ENCODE results near the gene ERP44.
A peak's percentile ranks its signal among the peaks of the same experiment; 100 is the strongest.
"Not testable (repeated sequence)": the region's sequence is repeated elsewhere in the genome, so short reads cannot be mapped to it uniquely, and the experiment has no call there.

ERP44 gene

DNA sequence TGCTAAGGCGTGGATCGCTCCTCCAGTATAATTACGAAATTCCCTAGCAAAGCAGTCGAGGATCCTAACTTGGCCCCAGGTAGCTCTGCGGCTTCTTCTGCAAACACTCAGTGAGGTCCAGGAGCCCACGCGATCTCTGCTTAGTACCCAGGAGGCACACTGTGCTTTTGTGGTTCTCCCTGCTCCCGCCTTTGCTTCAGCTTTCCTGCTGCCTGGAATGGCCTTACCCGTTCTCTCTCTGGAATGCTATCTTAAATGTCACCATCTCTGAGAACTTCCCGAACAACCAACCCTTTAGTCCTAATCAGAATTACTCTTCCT is 882 bp upstream of the ERP44 start:
- peak; percentile 11 for DNase-seq

DNA sequence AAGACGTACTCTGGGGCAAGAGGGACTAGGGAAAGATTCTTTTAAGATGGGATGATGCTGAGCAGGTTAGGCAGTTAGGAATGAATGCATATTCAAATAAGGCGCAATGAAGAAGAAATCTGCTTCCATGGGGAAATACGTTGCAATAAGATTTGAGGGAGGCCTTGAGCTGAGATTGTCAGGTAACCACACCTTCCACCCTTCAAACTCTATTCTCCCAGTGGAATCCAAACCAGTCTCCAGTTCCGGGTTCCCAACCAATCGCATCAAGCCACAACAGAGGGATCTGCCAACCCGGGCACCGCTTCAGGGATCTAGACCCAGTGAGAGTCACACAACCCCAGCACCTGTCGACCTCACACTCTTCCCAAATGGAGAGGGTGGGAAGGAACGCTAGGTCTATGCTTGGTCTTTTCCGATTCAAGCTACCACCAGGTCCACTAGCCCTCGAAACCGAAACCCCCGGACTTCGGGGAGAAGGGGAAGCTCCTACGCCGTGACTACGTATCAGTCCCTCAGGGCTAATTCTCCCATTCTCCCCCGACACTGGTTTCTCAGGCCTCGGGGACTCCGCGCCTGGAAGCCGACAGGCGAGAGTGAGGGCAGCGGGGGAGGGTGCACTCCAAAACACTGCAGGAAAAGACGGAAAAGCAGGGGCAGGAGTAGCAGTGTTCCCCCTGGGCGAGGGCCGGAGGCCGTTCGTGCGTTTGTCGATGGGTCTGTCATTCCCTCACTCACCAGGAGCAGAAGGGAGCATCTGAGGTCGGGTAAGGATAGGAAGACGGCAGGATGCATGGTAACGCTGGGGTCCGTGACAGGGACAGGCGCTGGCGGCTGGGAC is 534 bp downstream of the ERP44 start:
- peak; percentile 5 for DNase-seq

DNA sequence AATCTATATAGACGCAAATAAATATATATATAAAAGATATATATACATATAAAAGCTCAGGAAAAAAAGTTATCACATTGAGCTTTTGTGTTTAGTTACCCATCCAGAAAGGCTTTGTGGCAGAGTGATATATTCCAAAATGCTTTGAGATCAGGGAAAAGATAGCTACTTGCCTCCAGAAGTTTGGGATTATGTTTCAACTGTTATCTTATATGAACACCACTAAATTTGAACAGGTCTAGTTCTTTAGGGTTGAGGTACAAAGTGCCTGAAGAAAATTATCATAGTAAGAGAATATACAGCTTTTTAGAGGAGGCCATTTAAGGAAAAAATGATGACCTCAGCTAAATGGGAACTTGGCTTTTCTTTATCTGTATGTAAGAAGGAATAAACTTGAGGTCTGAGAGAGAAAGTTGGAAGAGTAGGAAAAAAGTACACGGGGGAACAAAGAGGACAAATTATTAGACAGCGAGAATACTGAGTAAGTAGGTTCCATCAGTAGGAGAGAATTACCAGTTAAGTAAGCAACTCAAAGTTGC is 2.4 kb downstream of the ERP44 start:
- DNase-seq: no peak

DNA sequence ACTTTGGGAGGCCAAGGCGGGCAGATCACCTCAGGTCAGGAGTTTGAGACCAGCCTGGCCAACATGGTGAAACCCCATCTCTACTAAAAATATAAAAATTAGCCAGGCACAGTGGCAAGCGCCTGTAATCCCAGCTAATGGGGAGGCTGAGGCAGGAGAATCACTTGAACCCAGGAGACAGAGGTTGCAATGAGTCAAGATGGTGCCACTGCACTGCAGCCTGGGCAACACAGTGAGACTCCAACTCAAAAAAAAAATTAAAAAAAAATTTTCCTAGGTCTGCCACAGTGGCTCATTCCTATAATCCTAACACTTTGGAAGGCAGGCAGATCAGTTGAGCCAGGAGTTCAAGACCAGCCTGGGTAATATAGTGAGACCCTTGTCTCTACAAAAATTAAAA is 4.4 kb downstream of the ERP44 start:
- not testable (repeated sequence) for DNase-seq

DNA sequence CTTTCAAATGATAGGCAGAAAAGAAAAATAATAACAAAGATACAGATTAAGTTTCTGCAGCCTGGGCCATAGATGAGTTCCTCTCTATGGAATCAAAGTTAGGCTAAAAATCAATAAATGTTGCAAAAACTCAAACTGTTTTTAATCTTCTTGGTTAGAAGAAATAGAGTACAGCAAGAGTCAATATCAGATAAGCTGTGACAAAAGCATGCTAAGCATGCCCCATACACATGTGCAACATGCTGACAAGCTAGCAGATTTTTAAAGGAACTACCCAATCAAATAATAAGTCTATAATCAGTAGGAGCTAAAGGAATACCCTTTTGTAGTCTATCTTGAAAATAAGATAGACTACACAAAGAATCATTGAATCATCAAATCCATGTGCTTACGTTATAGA is 6.7 kb downstream of the ERP44 start:
- DNase-seq: no peak

DNA sequence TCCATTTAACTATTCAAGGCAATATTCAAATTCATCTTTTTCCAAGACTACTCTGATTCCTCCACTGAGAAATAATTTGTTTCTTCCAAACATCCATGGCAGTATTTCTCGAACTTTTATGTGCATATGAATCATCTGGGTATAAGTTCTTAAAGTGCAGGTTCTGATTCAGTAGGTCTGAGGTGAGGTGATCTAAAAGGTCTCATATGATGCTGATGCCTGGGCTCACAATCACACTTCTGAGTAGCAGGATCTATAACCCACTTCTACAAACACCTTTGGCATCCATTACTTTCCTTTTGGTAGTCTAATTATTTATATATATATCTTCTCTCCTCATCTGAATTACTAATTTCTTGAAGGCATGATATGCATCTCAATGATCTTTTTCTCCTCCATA is 7.2 kb downstream of the ERP44 start:
- no peak for DNase-seq

DNA sequence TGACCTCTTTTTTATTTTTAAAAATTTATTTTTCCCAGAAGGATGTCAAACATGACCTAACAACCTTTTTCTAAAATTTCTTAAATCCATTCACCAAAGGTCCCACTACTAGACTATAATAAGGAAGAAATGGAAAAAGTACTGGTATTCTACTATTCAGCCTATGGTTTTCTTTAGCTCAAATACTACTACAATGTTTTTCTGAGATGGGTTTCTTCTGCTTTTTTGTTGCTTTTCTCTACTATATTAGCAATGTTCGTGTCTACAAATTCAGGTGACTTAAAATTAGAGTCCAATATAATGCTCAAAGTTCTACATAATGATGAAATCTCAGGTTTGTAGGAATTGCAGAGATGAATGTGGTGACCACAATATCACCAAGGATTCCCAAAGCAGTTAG is 7.9 kb downstream of the ERP44 start:
- no peak for DNase-seq

DNA sequence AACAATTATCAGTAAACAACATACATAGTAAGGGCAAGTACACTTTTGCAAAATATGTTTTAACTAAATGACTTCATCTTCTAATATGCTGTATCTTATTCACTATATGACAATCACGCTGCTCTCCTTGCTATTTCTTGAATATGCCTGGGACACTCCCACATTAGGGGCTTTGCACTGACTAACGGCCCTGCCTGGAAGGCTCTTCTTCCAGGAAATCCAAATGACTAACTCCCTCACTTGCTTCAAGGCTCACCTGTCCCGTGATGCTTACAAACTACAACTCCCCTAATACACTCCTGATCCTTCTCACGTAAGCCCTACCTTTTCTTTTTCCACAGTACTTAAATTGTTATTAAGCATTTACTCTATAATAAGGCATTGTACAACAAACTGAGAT is 10.6 kb downstream of the ERP44 start:
- no peak for DNase-seq

DNA sequence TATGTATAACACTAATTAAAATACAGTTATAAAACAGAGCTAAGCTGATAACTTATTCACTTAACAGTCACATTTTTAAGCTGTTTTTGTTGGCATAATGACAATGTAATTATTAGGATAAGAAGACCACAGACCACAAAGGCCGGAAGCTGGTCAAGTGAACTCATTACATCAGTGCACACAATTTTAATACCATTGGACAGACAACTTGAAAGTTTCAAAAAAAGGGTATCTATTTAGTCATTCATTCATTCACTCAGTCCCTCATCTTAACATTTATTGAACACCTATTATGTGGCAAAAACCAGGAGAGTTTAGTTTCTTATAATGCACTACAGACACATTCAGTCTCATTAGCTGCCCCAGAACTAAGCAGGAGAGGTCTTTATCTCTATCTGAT is 11.6 kb downstream of the ERP44 start:
- no peak for DNase-seq

DNA sequence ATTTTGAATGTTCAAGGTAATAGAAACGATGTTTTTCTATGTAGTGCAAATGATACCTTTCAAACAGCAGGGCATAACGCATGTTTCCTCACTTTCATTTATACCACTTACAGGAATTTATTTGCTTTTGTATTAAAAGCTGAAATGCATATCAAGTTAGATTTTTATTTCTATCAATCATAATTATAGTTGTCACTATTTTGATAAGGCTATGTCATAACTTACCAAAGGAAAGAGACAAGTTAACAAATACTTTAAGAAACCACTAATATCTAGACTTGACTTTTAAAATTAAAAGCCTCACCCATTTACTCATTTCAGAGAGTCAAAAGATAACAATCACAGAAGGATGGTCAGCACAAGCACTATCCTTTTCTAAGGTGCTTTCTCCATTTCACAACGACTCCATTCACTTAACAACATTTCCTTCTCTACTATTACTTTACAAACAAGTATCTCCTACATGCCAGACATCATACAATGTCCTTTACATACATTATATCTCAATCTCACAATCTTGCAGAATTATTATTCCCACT is 12.6 kb downstream of the ERP44 start:
- DNase-seq: no peak

DNA sequence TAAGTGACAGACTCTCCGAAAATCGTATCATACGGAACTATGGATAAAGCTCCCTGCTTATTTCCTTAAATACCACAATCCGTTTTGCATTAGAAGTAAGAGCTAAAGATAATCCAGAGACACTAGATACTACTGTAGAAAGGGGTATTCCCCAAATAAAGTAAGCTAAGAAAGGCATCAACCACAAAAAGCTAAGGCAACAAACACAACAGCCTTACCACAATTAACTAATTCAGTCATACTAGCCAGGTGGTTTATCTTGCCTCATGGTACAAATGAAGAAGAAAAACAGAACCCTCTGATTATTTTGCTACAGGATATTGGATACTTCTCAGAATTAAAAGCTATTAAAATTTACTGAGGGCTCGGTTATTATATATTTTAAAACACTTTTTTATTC is 14.1 kb downstream of the ERP44 start:
- DNase-seq: no peak

DNA sequence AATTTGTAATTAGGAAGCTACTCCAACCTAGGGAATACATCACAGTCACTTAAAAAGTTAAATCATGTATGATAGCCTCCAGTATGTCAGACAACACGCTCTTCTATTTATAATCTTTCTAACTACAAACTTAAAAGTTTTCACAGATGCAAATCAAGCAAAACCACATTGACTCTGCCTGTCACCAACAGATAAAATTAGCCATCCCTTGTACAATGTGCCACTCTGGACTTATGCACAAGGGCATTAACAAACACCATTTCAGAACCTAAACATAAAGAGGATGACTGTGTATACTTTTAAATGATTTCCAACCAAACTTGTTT is 14.7 kb downstream of the ERP44 start:
- no peak for DNase-seq

DNA sequence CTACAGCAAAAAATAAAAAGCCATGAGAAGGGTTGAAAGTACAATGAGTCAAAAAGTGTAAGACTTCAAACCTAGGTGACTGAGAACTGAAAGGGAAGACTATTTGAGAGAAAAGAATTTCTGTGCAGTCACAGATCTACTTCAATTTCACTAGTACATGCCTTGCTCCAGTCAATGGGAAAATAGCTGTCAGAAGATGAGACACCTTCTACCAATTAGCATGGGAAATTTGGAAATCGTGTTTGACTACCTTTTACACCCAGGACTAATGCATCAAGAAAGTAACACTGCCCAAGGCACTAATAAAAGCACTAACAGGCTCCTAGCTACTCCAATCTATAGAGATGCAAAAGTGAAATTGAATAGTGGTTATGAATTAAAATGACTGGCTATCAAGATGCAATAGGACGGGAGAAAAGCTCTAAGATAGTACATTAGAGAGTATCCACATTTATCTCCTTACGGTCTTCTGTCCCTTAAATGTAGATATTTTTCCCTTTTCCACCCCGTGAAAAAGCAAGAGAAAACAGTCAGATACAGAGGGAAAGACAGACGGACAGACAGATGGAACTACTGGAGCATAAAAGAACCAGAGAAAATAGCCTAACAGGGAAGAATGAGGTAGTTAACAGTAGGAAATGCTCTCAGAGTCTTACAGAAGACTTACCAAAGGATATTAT is 15.2 kb downstream of the ERP44 start:
- DNase-seq: no peak

DNA sequence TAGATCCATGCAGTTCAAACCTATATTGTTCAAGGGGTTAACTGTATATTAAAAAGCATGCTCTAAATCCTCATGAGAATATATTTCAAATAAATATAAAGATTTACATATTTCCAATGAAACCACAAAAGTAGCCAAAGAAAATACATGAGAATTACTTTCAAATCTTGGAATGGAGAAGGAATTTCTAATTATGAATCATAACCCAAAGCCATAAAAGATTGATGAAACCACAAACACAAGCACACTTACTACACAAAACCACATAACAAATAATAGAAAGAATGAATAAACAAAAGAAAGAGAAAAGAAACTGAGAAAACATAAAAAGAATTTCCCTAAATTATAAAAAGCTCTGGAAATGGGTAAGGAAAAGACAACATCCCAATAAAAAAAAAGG is 16.0 kb downstream of the ERP44 start:
- DNase-seq: no peak

DNA sequence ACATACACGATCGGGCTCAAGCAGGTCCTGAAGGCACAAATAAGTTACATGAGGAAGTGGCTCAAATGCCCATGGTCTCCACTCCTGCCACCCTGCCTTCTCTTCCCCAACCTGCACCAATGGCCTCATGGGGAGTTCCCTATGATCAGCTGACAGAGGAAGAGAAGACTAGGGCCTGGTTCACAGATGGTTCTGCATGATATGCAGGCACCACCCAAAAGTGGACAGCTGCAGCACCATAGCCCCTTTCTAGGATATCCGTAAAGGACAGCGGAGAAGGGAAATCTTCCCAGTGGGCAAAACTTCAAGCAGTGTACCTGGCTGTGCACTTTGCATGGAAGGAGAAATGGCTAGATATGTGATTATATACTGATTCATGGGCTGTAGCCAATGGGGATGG is 22.5 kb downstream of the ERP44 start:
- DNase-seq: not testable (repeated sequence)

DNA sequence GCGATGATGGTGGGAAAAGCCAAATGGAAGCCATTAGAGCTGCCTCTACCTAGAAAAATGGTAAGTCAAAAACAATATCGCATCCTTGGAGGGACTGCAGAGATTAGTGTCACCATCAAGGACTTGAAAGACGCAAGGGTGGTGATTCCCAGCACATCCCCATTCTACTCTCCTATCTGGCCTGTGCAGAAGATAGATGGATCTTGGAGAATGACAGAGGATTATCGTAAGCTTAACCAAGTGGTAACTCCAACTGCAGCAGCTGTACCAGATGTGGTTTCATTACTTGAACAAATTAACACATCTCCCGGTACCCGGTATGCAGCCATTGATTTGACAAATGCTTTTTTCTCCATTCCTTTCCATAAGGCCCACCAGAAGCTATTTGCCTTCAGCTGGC is 23.8 kb downstream of the ERP44 start:
- no peak for DNase-seq

DNA sequence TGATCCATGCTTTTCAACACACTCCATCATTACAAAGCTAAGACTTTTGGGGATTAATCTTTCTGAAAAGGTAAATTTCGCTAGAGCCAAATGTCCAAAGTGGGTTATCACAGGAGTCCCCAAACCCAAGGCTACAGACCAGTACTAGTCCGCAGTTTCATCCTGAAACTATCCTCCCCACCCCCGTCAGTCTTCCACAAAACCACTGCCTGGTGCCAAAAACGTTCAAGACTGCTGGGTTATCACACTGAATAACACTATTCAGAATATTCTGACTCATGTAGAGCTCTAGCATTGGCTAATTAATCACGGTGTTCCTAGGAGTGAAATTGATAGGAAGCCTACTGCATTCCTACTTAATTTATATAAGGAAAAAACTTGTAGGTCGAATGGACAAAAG is 24.7 kb downstream of the ERP44 start:
- DNase-seq: no peak

DNA sequence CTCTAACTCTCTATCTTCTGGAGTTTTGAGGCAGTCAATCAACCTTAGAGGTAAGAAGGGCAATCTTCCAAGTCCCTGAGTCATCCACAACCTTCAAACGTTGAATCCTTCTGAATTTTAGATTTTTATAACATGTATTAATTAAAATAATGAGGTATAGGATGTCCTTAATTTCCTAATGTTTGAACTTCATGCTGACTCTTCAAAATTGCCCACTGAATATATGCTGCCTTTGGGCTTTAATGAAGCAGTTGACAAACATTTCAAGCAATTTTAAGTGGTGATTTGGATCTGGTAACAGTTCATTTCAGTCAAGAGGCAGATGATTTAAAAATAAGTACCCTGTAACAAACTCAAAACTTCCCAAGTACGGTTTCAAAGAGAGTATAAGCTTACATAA is 26.0 kb downstream of the ERP44 start:
- DNase-seq: no peak

DNA sequence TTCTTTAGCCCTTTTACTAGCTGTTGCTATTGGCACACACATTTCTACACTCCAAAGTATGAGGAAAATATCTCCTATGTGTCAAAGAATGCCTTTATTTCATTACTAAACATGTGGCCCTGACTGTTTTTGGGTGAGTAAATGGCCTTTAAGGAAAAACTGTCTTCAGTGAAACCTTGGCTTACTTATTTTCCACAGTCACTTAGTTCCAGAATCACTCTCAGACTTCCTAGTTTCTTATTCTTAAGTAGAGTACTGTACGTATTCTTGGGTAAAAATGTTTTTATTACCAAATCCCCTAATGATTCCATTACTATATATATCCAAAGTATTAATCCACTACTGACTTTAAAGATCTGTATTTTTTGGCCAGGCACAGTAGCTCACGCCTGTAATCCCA is 27.5 kb downstream of the ERP44 start:
- DNase-seq: no peak

DNA sequence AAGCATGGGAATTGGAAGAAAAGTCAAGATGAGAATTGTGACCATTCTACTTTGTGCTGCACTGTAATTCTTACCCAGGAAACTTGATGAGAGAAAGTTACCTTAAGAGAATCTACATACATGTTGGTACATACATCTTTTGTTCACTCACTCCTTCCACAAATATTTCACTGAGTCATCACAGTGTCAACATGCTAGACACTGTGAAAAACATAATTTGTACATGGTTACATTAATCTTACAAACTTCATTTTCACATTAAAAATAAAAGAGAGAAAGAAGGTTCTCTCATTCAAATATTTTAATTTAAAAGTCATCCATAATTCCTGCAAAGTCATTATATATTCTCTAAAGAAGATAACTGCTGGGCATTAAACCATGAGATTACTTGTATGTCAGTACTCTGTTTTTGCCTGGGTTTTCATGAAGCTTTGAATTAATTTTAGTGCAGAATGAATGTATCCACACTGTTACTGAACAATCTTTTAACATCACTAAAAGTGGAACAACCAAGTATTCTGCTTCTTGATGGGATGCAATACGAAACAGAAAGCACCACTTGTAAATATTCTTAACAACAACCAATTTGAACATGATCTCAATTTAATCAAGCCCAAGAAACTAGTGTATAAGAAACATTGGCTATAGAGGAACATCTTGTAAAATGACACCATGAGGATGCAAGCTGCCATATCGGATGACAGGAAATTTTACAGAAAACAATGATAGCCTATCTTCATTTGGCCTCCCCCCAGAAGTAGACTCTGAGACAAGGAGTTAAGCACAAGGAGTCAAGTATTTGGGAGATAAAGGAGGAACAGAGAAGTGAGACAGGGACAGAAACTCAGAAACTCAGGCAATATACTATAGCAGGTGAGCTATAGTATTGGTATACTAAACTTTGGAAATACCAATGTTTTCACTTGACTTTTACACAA is 28.4 kb downstream of the ERP44 start:
- no peak for DNase-seq

DNA sequence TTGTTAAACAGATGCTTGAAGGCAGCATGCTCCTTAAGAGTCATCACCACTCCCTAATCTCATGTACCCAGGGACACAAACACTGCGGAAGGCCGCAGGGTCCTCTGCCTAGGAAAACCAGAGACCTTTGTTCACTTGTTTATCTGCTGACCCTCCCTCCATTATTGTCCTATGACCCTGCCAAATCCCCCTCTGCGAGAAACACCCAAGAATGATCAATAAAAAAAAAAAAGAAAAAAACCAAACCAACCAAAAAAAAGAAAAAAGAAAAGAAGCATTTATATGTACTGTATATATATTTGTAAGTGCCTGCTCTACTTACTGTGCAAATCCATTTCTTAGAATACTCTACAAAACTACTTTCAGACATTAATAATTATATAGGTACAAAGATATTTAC is 29.7 kb downstream of the ERP44 start:
- DNase-seq: not testable (repeated sequence)

DNA sequence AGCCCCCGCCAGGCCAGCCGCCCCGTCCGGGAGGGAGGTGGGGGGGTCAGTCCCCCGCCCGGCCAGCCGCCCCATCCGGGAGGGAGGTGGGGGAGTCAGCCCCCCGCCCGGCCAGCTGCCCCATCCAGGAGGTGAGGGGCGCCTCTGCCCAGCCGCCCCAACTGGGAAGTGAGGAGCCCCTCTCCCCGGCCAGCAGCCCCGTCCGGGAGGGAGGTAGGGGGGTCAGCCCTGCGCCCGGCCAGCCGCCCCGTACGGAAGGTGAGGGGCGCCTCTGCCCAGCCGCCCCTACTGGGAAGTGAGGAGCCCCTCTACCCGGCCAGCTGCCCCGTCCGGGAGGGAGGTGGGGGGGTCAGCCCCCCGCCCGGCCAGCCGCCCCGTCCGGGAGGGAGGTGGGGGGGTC is 30.8 kb downstream of the ERP44 start:
- not testable (repeated sequence) for DNase-seq

DNA sequence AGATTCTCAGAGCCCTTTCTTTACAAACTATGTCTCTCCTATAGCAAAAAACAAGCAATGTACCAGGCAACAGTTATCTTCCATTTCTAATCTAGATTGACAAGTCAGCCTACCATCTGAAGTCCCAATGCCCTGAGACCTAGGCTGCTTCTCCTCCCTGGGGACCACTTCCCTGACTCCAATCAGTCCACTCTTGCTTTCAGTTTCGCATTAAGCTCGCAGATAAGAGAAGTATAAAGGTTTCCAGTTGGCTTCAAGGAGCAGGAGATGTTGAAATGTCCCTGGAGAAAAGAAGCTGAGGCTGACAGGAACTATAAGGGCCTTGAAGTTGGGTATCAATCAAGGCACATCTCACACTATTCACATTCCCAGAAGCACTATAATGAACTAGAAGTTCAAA is 32.3 kb downstream of the ERP44 start:
- no peak for DNase-seq
